ENCODE data around the gene ATP13A2.
"Not testable (repeated sequence)": the region's sequence is repeated elsewhere in the genome, so short reads cannot be mapped to it uniquely, and the experiment has no call there.

ATP13A2 gene

GRCh38 chr1:16978139-16978538 is 33.6 kb downstream of the ATP13A2 start:
- DNase-seq (ENCODE audit: low read depth): no peak

- DNase-seq (ENCODE audit: low read depth): no peak
Observed at GRCh38 chr1:16977377-16977776, 34.4 kb downstream of the ATP13A2 start.

DNA sequence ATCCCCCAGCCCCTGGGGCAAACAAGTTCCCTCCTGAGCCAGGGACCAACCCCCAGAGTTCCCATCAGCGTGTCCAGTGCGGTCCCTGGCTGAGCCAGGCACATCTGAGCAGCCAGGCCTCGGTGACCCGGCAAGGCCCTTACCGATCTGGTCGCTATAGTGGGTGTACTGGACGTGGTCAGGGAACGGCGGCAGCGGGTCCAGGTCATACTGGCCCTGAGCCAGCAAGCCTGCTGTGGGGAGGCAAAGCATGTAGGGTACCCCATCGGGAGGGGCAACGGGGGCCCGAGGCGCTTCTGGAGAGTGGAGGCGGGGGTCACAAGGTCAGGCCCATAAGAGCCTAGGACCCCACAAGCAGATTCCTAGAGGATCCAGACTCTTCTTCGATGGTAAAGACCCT is 34.8 kb downstream of the ATP13A2 start:
- DNase-seq (ENCODE audit: low read depth): no peak

DNA sequence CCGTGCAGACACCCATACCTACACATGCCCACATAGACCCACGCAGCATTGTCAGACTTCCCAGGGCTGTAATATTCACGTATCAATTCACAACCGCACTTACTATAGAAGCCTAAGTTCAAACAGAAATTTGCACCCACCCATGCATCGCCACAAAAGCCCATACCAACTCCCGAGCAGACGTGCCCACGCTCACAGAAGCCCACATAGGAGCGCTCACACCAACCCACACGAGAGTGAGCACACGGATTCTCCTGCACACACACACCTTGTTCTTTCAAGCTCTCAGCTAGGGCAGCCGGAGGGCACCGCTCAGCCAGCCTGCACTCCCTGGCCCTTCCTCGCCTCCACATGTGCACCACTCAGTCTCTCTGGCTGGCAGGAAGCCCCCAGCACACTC is 35.9 kb downstream of the ATP13A2 start:
- DNase-seq (ENCODE audit: low read depth): no peak

- no peak for DNase-seq (ENCODE audit: low read depth)
Observed at GRCh38 chr1:16975211-16975610, 36.5 kb downstream of the ATP13A2 start.

GRCh38 chr1:16973215-16973614 is 38.5 kb downstream of the ATP13A2 start:
- DNase-seq (ENCODE audit: low read depth): no peak

DNA sequence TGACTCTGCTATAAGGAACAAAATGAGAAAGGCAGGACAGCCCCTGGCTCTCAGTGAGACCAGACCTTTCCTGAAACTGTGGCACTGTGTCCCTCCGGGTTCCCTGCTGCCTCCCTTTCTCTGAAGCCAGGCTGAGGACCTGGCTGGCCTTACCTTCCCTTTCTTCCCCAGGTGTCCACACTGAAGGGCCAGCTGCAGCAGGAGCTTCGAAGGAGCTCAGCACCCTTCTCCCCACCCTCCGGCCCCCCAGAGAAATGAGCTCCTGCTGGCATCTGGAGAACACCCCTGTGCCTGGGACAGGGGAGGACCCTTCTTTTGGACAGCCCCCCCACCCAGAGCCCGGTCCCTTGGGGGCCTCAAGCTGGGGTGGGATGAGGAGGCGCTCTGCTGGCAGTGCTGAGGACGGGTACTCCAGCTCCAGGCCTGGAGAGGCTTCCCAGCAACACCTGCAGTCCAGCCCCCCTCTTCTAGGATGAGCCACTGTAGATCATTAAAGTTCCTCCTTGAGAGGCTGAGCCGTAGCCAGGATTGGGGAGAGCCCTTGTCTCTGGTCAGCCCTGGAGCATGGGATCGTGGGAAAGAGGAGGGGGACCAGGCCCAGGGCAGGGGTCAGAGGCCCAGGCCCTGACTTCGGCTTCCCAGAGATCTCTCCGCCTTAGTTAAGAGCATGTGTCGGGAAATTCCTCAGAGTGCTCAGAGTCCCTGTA is 39.4 kb downstream of the ATP13A2 start:
- DNase-seq (ENCODE audit: low read depth): no peak

GRCh38 chr1:16971341-16972188 is 40.2 kb downstream of the ATP13A2 start:
- peak; percentile 21 for DNase-seq (ENCODE audit: low read depth)

DNA sequence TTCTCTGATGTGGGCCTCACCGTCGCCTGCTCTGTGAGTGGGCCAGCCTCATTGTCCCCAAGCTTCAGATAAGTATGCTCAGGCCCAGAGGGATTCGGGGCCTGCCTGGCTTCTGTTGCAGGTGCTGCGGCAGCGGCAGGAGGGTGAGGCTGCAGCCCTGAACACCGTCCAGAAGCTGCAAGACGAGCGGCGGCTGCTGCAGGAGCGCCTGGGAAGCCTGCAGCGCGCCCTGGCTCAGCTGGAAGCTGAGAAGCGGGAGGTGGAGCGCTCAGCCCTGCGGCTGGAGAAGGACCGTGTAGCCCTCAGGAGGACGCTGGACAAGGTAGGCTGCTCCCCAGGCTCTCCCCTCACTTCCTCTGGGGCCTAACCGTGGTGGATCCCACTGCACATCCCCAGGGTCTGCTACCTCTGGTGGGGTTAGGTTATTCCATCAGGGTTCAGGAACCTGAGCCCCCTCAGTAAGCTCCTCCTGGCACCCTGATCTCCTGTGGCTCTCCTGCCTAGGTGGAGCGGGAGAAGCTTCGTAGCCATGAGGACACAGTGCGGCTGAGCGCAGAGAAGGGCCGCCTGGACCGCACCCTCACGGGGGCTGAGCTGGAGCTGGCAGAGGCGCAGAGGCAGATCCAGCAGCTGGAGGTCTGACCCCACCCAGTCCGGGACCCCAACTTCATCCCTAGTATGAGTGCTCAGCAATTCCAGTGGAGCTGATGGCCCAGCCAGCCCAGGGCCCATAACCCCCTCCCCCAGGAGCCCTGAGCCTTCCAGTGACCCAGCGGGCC is 41.4 kb downstream of the ATP13A2 start:
- no peak for DNase-seq (ENCODE audit: low read depth)

- DNase-seq (ENCODE audit: low read depth): no peak
Observed at GRCh38 chr1:16969651-16970050, 42.1 kb downstream of the ATP13A2 start.

DNA sequence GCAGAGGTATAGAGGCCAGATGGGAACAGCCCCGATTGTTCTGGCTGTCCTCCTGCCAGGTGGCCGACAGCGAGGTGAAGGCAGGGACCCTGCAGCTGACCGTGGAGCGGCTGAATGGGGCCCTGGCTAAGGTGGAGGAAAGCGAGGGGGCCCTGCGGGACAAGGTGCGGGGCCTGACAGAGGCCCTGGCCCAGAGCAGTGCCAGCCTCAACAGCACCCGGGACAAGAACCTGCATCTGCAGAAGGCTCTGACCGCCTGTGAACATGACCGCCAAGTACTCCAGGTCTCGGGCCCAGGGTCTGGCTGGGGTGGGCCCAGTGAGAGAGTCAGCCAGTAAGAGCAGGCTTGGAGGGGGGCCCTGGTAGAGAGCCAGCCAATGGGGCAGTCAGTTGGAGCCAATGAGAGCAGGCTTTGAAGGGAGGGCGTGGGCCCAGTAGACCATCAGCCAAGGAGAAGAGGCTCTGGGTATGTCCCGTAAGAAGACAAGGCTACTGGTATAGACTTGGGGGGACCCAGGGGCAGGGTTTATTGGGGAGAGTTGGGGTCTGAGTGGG is 42.6 kb downstream of the ATP13A2 start:
- DNase-seq (ENCODE audit: low read depth): no peak

GRCh38 chr1:16968372-16968771 is 43.4 kb downstream of the ATP13A2 start:
- no peak for DNase-seq (ENCODE audit: low read depth)

- DNase-seq (ENCODE audit: low read depth): no peak
Observed at GRCh38 chr1:16967962-16968361, 43.8 kb downstream of the ATP13A2 start.

DNA sequence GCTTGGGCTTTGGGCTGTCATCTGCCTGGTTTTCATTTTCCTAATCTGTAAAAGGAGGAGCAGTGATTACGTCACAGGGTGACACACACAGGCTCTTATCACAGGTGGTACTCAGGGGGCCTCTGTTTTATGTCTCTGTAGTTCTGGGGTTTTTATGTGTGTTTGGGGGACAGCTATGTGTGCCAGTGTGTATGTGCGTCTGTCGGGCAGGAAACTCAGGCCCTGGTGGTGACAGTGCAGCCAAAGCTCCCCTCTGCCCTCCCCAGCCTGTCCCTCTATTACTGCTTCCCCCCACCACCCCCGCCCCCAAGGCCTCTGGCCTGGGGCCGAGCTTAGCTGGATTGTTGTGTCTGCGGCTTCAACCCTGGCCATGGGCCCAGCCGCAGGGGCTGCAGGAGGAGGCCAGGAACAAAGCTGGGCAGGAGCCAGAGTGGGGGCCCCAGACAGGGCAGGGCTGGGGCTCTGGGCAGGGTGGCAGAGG is 44.6 kb downstream of the ATP13A2 start:
- peak; percentile 84 for DNase-seq (ENCODE audit: low read depth)

DNA sequence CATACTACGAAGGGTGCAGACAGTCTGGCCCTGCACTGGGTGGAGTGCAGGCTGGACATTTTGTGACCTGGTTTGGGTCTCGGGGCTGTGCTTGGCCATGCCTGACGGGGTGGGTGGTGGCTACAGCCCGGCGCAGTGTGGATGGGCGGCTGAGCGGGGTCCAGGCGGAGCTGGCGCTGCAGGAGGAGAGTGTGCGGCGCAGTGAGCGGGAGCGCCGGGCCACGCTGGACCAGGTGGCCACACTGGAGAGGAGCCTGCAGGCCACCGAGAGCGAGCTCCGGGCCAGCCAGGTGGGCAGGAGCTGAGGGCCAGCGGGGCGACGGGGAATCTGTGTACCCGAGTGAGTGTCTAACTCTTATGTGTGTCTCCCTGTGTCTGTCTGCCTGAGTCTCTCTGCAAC is 45.4 kb downstream of the ATP13A2 start:
- DNase-seq (ENCODE audit: low read depth): no peak

DNA sequence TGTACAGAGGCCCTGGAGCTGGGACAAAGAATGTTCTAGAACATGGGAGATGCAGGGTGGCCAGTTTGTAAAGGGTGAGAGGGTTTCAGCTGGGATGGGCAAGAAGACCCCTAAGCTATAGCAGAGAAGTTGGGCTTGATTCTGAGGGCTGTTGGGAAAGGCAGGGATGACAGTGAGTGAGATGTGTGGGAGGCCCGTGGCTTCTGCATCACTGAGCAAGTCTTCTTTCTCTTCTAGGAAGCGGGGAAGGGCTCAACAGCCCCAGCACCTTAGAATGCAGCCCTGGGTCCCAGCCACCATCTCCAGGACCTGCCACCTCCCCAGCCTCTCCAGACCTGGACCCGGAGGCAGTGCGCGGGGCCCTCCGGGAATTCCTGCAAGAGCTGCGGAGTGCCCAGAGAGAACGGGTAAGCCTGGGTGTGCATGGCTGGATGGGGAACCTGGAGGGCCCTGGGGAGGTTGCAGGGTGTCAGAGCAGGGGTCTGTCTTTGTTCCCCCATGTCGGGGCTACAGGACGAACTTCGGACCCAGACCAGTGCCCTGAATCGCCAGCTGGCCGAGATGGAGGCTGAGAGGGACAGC is 46.2 kb downstream of the ATP13A2 start:
- no peak for DNase-seq (ENCODE audit: low read depth)

DNA sequence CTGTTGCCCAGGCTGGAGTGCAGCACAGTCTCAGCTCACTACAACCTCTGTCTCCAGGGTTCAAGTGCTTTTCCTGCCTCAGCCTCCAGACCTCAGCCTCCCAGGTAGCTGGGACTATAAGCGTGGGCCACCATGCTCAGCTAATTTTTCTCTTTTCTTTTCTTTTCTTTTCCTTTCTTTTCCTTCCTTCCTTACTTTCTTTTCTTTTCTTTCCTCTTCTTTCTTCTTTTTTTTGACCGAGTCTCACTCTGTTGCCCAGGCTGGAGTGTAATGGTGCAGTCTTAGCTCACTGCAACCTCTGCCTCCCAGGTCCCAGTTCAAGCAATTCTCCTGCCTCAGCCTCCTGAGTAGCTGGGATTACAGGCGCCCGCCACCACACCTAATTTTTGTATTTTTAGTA is 47.6 kb downstream of the ATP13A2 start:
- not testable (repeated sequence) for DNase-seq (ENCODE audit: low read depth)

DNA sequence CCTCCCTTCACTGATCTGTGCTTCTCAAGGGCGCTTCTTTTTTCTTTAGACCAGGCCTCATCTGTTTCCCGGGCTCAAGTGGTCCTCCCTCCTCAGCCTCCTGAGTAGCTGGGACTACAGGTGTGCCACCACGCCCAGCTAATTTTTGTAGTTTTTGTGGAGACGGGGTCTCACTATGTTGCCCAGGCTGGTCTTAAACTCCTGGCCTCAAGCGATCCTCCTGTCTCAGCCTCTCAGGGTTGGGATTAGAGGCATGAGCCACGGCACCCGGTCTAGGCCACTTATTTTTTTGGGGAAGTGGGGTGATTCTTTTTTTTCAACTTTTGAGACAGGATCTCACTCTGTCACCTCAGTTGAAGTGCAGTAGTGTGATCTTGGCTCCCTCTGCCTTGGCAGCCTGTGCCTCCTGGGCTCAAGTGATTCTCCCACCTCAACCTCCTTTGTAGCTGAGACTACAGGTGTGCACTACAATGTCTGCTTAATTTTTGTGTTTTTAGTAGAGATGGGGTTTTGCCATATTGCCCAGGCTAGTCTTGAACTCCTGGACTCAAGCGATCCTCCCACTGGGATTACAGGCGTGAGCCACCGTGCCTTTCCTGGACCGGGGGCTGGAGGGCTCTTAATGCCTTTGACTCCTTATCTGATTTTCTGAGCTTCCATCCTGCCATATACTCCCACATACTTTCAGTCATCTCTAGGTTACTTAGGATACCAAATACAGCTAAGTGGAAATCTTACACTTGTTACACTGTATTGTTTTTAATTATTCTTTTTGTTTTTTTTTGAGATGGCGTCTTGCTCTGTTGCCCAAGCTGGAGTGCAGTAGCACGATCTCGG is 50.2 kb downstream of the ATP13A2 start:
- DNase-seq (ENCODE audit: low read depth): no peak

DNA sequence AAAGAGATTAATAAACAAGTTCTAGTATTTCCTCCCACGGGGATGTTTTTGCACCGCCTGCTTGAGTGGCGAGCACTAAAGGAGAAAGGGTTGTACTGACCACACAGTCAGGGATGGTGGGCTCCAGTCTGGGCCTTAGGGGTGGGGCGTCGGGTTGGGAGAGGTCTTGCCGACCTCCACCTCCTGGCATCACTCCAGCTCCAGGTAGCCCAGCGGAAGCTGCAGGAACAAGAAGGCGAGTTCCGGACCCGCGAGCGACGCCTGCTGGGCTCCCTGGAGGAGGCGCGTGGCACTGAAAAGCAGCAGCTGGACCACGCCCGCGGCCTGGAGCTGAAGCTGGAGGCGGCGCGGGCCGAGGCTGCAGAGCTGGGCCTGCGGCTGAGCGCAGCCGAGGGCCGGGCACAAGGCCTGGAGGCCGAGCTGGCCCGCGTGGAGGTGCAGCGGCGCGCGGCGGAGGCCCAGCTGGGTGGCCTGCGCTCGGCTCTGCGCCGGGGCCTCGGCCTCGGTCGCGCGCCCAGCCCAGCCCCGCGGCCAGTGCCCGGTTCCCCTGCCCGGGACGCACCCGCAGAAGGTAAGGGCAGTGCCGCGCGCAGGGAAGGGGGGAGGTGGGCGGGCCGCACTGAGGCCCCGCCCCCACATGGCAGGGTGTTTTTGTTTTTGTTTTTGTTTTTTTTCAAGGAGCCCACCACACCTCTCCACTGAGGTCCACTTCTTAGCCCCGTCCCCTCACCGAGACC is 51.0 kb downstream of the ATP13A2 start:
- DNase-seq (ENCODE audit: low read depth): peak; percentile 85

DNA sequence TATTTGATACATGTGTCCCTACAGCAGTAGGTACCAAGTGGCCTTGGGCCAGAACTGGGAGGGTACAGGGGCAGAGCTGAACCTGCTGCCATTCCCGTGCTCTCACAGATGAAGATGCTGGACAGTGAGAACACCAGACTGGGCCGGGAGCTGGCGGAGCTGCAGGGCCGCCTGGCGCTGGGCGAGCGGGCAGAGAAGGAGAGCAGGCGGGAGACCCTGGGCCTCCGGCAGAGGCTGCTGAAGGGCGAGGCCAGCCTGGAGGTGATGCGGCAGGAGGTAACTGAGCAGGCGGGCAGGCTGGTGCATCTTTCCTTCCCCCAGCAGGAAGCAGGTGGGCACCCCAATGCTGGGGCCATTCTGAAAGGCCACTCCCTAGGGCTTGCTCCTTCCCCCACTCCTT is 53.3 kb downstream of the ATP13A2 start:
- no peak for DNase-seq (ENCODE audit: low read depth)
